ENCODE data around the gene BAIAP3.
A peak's percentile ranks its signal among the peaks of the same experiment; 100 is the strongest.

BAIAP3 gene

DNA sequence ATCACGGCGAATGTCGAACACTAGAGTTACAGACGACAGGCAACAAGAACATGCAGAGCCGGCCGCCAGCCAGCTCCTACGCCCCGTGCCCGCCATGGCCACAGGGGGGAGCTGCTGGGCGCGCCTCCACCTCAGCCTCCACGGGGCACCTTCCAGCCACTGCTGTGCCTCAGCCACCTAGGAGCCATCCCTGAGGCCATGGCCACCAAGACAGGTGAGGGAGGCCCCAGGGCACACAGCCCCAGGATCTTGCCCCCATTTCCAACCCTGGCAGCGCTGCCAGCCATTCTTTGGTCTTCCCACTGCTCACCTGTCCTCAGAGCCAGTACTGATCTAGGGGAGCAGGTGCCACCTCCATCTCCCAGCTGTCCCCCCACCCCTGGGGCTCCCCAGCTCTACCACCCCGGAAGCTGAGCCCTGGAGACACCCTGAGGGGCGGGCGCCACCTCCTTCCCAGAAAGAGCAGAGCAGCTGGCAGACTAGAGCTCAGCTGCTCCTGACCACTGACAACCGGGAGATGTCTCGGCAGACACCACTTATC, 30.1 kb downstream of the BAIAP3 start:
- POLR2A ChIA-PET, result no interaction called here
- no peak for DNase-seq (ENCODE audit: low read depth, low spot score)
- CTCF ChIA-PET, result interaction anchor here (0.8 to 4.8 kb wide), 18 partner anchors 8 to 361 kb away, joined by 3 to 37 read pairs (median 4); no protein-coding TSS in a partner anchor
- no peak overlapping the region for H3K4me3 ChIP-seq (ENCODE audit: low read depth, low read length)
- TF ChIP-seq, protein P1, sequence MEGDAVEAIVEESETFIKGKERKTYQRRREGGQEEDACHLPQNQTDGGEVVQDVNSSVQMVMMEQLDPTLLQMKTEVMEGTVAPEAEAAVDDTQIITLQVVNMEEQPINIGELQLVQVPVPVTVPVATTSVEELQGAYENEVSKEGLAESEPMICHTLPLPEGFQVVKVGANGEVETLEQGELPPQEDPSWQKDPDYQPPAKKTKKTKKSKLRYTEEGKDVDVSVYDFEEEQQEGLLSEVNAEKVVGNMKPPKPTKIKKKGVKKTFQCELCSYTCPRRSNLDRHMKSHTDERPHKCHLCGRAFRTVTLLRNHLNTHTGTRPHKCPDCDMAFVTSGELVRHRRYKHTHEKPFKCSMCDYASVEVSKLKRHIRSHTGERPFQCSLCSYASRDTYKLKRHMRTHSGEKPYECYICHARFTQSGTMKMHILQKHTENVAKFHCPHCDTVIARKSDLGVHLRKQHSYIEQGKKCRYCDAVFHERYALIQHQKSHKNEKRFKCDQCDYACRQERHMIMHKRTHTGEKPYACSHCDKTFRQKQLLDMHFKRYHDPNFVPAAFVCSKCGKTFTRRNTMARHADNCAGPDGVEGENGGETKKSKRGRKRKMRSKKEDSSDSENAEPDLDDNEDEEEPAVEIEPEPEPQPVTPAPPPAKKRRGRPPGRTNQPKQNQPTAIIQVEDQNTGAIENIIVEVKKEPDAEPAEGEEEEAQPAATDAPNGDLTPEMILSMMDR (IDR thresholded peaks at IDR 0.05; ENCODE audit: insufficient read depth, low read length, missing control alignments), result peak; percentile 94

DNA sequence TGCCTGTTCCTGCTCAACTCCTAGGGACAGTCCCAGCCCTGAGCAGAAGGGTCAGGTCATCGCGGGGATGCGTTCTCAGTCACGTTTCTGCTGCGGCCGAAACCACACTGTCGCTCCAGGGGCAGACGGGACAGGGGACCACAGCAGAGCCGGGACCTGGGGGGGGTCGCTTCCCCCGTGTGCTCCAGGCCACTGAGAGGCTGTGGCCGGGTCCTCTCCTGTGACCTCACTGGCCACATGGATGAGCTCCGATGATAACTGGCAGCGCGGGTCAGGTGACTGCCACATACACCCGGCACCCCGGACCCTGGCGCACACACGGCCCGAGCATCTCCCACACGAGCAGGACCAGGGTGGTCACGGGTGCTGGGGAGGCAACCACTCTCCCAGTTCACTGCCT, 31.1 kb downstream of the BAIAP3 start:
- POLR2A ChIA-PET, result no interaction called here
- no peak overlapping the region for H3K4me3 ChIP-seq (ENCODE audit: low read depth, low read length)
- CTCF ChIA-PET, result interaction anchor here (1.0 to 4.8 kb wide), 8 partner anchors 10 to 360 kb away, joined by 3 to 37 read pairs (median 5); no protein-coding TSS in a partner anchor
- DNase-seq (ENCODE audit: low read depth, low spot score), result no peak
- TF ChIP-seq, protein P1 (IDR thresholded peaks at IDR 0.05; ENCODE audit: insufficient read depth, low read length, missing control alignments), result no peak

DNA sequence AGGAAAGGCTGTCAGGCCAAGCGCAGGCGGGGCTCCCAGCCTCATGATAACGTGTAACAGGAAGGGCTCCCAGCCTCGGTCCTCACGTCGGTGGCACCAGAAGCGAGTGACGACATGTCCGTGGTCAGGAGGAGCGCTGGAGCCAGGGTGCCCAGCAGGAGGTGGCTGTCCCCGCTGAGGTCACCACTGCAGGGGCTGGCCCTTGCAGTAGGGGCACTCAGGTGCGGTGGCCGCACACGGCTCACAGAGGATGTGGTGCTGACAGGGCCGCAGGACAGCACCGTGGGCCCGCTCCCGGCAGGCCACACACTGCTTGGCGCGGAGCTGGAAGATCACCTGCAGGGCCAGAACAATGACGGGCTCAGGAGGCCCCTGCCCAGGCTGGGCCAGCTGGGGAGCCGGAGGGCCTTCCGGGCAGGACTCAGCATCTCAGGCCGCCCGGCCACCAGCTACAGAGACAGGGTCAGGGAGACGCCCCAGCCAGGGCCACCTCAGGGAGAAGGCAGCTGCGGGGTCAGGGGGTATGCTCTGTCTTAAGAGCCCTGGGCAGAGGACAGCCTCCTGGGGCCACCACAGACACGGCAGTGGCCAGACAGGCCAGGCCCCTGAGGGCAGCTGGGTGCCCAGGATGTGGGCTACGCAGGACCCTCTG, 32.7 kb downstream of the BAIAP3 start:
- CTCF ChIA-PET, result interaction anchor here (1.1 to 4.8 kb wide), 3 partner anchors 8 to 13 kb away, joined by 3 to 37 read pairs (median 33); no protein-coding TSS in a partner anchor
- TF ChIP-seq, protein P1 (IDR thresholded peaks at IDR 0.05; ENCODE audit: insufficient read depth, low read length, missing control alignments), result no peak
- POLR2A ChIA-PET, result interaction anchor here (1.4 kb wide), 1 partner anchor 13 kb away, joined by 3 read pairs; no protein-coding TSS in a partner anchor
- DNase-seq (ENCODE audit: low read depth, low spot score), result no peak
- no peak overlapping the region for H3K4me3 ChIP-seq (ENCODE audit: low read depth, low read length)

DNA sequence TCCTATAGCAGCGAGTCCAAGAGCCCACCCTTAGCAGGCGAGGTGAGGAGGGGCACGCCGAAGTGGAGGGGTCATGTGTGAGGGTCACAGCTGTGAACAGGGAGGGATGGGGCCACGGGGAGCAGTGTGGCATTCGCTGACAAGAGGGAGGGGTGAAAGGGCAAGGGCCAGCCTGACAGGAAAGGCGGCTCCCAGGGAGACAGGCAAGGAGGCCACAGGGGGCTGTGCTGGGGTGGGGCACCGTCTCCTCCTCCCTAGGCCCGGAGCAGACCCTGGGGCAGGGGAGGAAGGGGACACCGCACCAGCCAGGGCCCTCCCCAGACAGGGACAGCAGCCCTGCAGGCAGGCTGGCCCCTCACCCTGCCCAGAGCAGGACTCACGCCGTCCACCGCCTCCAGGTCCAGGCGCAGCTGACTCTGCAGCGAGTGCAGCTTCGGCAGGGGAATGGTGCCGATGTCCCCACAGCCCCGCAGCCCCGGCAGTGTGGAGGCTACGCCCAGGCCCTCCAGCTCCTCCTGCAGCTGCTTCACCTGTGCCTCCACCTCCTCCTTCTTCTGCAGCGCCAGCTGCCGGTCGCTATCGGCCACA, 33.4 kb downstream of the BAIAP3 start:
- CTCF ChIA-PET, result interaction anchor here (1.1 to 4.7 kb wide), 2 partner anchors 8 to 13 kb away, joined by 3 to 33 read pairs; no protein-coding TSS in a partner anchor
- no peak for DNase-seq (ENCODE audit: low read depth, low spot score)
- TF ChIP-seq, protein P1 (IDR thresholded peaks at IDR 0.05; ENCODE audit: insufficient read depth, low read length, missing control alignments), result no peak
- POLR2A ChIA-PET, result interaction anchor here (1.4 kb wide), 1 partner anchor 12 kb away, joined by 3 read pairs; no protein-coding TSS in a partner anchor
- no peak overlapping the region for H3K4me3 ChIP-seq (ENCODE audit: low read depth, low read length)

DNA sequence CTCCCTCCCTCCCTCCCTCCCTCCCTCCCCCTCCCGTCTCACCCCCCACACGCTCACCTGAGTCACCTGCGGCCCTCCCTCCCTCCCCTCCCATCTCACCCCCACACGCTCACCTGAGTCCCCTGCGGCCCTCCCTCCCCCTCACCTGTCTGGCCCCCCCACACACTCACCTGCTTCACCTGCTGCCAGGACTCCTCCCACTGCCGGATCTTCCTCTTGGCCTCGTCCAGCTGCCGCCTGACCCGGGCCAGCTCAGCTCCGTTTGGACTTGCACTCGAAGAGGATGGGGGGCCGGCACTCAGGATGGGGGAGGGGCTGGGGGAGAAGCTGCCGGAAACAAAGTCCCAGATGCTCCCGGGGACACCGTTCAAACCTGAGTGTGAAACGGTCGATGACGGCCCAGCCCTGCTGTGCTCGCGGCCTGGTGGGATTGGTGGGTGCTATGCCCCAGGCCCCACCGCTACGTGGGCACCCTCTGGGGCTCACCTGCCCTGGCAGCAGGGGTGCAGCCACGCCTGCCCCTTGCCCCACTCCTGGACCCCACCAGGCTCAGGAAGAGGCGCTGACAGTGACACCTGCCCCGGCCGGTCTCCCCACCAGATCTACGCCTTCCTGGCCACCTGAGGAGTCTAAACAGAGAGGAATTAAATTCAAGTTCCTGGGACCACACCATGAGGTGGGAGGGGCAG, 34.2 kb downstream of the BAIAP3 start:
- ChIA-PET POLR2A (no interaction called here), CTCF (interaction anchor here (1.1 to 1.5 kb wide), 2 partner anchors 13 to 63 kb away, joined by 3 to 4 read pairs; no protein-coding TSS in a partner anchor)
- TF ChIP-seq, protein P1 (IDR thresholded peaks at IDR 0.05; ENCODE audit: insufficient read depth, low read length, missing control alignments), result no peak
- DNase-seq (ENCODE audit: low read depth, low spot score), result no peak
- no peak overlapping the region for H3K4me3 ChIP-seq (ENCODE audit: low read depth, low read length)
